Keratinocyte (primary cell): ENCODE data around the gene TSHZ2.

Experiments
- EZH2 ChIP-seq: IDR thresholded peaks from one replicate; pipeline ENCODE4 v1.6.1; 2012; ENCODE audit warnings: inconsistent platforms, mild to moderate bottlenecking, low read length, moderate library complexity
- TF ChIP-seq, protein P1 (sequence below), 3 experiments: IDR thresholded peaks in 1 of 3; conservative IDR thresholded peaks in 1 of 3; optimal IDR thresholded peaks in 1 of 3; 2 replicates in 2 of 3; 3 replicates in 1 of 3; pipeline versions ENCODE3 to v1.5.1; 2011; ENCODE audit warnings: low read length in 3 of 3, mild to moderate bottlenecking in 3 of 3, moderate library complexity in 2 of 3, control low read depth in 1 of 3, inconsistent platforms in 1 of 3; ENCODE audit not compliant: insufficient read depth in 2 of 3; ENCODE audit errors: extremely low read depth in 1 of 3

DNA sequence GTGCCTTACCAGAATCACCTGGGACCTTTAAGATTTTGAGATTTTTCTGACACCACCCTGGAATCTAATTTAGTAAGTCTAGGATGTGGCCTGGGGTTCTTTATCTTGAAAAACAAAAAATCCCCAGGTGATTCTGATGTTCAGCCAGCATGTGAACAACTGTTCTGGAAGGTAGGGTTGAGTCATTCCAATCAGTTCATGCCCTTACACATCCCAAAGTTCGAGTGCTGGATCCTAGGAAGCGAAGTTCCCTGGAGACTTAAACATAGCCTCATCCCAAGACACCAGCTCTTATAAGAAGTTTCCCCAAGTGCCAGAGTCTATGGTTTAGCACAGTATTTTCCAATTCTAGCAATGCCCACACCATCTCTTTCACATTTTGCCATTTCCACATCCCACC, 6.3 kb upstream of the TSHZ2 start:
- TF ChIP-seq, protein P1, sequence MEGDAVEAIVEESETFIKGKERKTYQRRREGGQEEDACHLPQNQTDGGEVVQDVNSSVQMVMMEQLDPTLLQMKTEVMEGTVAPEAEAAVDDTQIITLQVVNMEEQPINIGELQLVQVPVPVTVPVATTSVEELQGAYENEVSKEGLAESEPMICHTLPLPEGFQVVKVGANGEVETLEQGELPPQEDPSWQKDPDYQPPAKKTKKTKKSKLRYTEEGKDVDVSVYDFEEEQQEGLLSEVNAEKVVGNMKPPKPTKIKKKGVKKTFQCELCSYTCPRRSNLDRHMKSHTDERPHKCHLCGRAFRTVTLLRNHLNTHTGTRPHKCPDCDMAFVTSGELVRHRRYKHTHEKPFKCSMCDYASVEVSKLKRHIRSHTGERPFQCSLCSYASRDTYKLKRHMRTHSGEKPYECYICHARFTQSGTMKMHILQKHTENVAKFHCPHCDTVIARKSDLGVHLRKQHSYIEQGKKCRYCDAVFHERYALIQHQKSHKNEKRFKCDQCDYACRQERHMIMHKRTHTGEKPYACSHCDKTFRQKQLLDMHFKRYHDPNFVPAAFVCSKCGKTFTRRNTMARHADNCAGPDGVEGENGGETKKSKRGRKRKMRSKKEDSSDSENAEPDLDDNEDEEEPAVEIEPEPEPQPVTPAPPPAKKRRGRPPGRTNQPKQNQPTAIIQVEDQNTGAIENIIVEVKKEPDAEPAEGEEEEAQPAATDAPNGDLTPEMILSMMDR (optimal IDR thresholded peaks at IDR 0.05 in 1 of 3, IDR thresholded peaks at IDR 0.05 in 1 of 3, conservative IDR thresholded peaks at IDR 0.05 in 1 of 3; ENCODE audit: extremely low read depth in 1 of 3, insufficient read depth in 2 of 3, low read length in 3 of 3), result no peak
- no peak for TF ChIP-seq EZH2
